ENCODE results near the gene CEP44. TPM values are rescaled to one million over a fixed set of nuclear protein-coding genes. Genes with fewer than 3 reads are reported as not detected.

Gene CEP44
- total and polyA plus RNA-seq, 10 of the 15 experiments (the other 5 are each of a cell fraction or from before 2014, with no cell fraction given) = 7.6 to 19.8 (median 14.2) TPM

GRCh38 chr4:174236359-174236758 lies 47.4 kb upstream of the CEP44 start:
- H3K79me2 ChIP-seq (ENCODE audit: control insufficient read depth, insufficient read depth, low read length) = no peaks in the 10 kb centered on the region
- intact Hi-C loops (cut with micrococcal nuclease; ENCODE audit: unreplicated experiment) = no loop called here

More at GRCh38 chr4:174236359-174236758, 47.4 kb upstream of the CEP44 start:
- TF ChIP-seq ZZZ3 (IDR thresholded peaks at IDR 0.05; ENCODE audit: control insufficient read depth, insufficient read length, low read depth) (no peak), NFYB (IDR thresholded peaks at IDR 0.05; ENCODE audit: insufficient read depth, low read depth, low read length) (no peak), SMAD1 (IDR thresholded peaks at IDR 0.05; ENCODE audit: low read depth, partially characterized antibody) (no peak), POLR2AphosphoS5 (IDR thresholded peaks at IDR 0.05; ENCODE audit: low read length) (no peak), SP1 (IDR thresholded peaks at IDR 0.05; ENCODE audit: low read depth, low read length) (no peak), RAD51 (IDR thresholded peaks at IDR 0.05) (no peak), TBL1XR1 (IDR thresholded peaks at IDR 0.05; ENCODE audit: low read depth, low read length) (no peak), CEBPB (IDR thresholded peaks at IDR 0.05; ENCODE audit: borderline replicate concordance in 1 of 2, low read depth in 2 of 2, low read length in 2 of 2) (no peak), PBX3 (IDR thresholded peaks at IDR 0.05; ENCODE audit: insufficient replicate concordance, low read depth, low read length) (no peak), MEF2A (IDR thresholded peaks at IDR 0.05; ENCODE audit: insufficient read depth, low read depth, low read length) (no peak), NFYA (IDR thresholded peaks at IDR 0.05; ENCODE audit: borderline replicate concordance, low read depth, low read length) (no peak), MAX (IDR thresholded peaks at IDR 0.05; ENCODE audit: low read depth, low read length) (no peak), POLR2AphosphoS2 (IDR thresholded peaks at IDR 0.05; ENCODE audit: low read depth, low read length) (no peak), ATF2 (IDR thresholded peaks at IDR 0.05; ENCODE audit: low read length) (no peak), SMARCA5 (IDR thresholded peaks at IDR 0.05) (no peak)
- TF ChIP-seq, protein P1, sequence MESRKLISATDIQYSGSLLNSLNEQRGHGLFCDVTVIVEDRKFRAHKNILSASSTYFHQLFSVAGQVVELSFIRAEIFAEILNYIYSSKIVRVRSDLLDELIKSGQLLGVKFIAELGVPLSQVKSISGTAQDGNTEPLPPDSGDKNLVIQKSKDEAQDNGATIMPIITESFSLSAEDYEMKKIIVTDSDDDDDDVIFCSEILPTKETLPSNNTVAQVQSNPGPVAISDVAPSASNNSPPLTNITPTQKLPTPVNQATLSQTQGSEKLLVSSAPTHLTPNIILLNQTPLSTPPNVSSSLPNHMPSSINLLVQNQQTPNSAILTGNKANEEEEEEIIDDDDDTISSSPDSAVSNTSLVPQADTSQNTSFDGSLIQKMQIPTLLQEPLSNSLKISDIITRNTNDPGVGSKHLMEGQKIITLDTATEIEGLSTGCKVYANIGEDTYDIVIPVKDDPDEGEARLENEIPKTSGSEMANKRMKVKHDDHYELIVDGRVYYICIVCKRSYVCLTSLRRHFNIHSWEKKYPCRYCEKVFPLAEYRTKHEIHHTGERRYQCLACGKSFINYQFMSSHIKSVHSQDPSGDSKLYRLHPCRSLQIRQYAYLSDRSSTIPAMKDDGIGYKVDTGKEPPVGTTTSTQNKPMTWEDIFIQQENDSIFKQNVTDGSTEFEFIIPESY (IDR thresholded peaks at IDR 0.05) = no peak
- TF ChIP-seq, protein P2, sequence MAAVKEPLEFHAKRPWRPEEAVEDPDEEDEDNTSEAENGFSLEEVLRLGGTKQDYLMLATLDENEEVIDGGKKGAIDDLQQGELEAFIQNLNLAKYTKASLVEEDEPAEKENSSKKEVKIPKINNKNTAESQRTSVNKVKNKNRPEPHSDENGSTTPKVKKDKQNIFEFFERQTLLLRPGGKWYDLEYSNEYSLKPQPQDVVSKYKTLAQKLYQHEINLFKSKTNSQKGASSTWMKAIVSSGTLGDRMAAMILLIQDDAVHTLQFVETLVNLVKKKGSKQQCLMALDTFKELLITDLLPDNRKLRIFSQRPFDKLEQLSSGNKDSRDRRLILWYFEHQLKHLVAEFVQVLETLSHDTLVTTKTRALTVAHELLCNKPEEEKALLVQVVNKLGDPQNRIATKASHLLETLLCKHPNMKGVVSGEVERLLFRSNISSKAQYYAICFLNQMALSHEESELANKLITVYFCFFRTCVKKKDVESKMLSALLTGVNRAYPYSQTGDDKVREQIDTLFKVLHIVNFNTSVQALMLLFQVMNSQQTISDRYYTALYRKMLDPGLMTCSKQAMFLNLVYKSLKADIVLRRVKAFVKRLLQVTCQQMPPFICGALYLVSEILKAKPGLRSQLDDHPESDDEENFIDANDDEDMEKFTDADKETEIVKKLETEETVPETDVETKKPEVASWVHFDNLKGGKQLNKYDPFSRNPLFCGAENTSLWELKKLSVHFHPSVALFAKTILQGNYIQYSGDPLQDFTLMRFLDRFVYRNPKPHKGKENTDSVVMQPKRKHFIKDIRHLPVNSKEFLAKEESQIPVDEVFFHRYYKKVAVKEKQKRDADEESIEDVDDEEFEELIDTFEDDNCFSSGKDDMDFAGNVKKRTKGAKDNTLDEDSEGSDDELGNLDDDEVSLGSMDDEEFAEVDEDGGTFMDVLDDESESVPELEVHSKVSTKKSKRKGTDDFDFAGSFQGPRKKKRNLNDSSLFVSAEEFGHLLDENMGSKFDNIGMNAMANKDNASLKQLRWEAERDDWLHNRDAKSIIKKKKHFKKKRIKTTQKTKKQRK (IDR thresholded peaks at IDR 0.05; ENCODE audit: low read depth, low read length) = no peak
- Histone ChIP-seq H3K4me2 (ENCODE audit: control insufficient read depth, insufficient read depth) (no peak overlapping the region), H3K27me3 (replicated peaks in 1 of 2; ENCODE audit: control insufficient read depth in 2 of 2, insufficient read depth in 2 of 2, low read length in 1 of 2) (no peaks in the 10 kb centered on the region), H2AFZ (ENCODE audit: control insufficient read depth, low read depth, low read length) (no peak overlapping the region), H3K4me3 (no peak overlapping the region), H3K9me3 (replicated peaks; ENCODE audit: control insufficient read depth, insufficient read depth, low read length) (no peaks in the 10 kb centered on the region), H3K9ac (ENCODE audit: control insufficient read depth, insufficient read depth, low read length) (no peak overlapping the region), H3K4me1 (ENCODE audit: control insufficient read depth, insufficient read depth, low read length) (no peaks in the 10 kb centered on the region), H4K20me1 (ENCODE audit: control insufficient read depth, insufficient read depth) (no peaks in the 10 kb centered on the region), H3K27ac (ENCODE audit: control insufficient read depth, insufficient read depth) (no peak overlapping the region), H3K36me3 (ENCODE audit: control insufficient read depth in 2 of 2, insufficient read depth in 2 of 2, low read length in 1 of 2) (peaks cover 0 to 3% of the 10 kb centered on the region in 2 experiments; a peak in 1 of 4 replicates)
- in situ Hi-C loops (cut with MboI) = no loop called here
- BruUV-seq (replicated peaks) = no TSS peak
- no peak for DNase-seq (ENCODE audit: low read depth, low spot score)
- ChIA-PET RAD21 (ENCODE audit: unreplicated experiment) (no interaction called here), SMC1A (ENCODE audit: uncharacterized antibody, unreplicated experiment) (interaction anchor here (1.2 to 1.9 kb wide), 3 partner anchors 13 to 31 kb away, joined by 3 to 4 read pairs (median 4); no protein-coding TSS in a partner anchor), CTCF (interaction anchor here (1.1 kb wide), 1 partner anchor 10 kb away, joined by 3 read pairs; no protein-coding TSS in a partner anchor), POLR2A (no interaction called here)
- WGBS (ENCODE audit: insufficient coverage, insufficient replicate concordance, low lambda C conversion rate, missing lambda C conversion rate) = 88% methylated on average over 3 of the region's 3 CpGs
- no peak for FAIRE-seq
- ATAC-seq = no peak
